Activated CD4-positive, CD25-positive, alpha-beta regulatory T cell treated with anti-CD3 and anti-CD28 coated beads, Interleukin-2, amount 50 U/mL, for 24 hours (primary cell): Measurements from ENCODE around the gene NARS2.
"Not testable (repeated sequence)": the region's sequence is repeated elsewhere in the genome, so short reads cannot be mapped to it uniquely, and the experiment has no call there.

Experiments used
- ATAC-seq, 2 donors: fragments of 150-1000 bp; cut with Tn5 transposase; one replicate each; pipeline ENCODE4 v1.10.0; 2021; ENCODE audit warnings: mild to moderate bottlenecking in 1 of 2, moderate library complexity in 1 of 2

The NARS2 gene

GRCh38 chr11:78474451-78474850 is 100.2 kb downstream of the NARS2 start:
- no peak for ATAC-seq

- no peak for ATAC-seq
Measured at GRCh38 chr11:78472905-78473304, 101.8 kb downstream of the NARS2 start.

GRCh38 chr11:78472382-78472781 is 102.3 kb downstream of the NARS2 start:
- ATAC-seq, result no peak

GRCh38 chr11:78470861-78471442 is 103.7 kb downstream of the NARS2 start:
- no peak for ATAC-seq

- ATAC-seq, result no peak
Measured at GRCh38 chr11:78469896-78470295, 104.8 kb downstream of the NARS2 start.

- no peak for ATAC-seq
Measured at GRCh38 chr11:78467931-78468330, 106.7 kb downstream of the NARS2 start.

- ATAC-seq, result no peak
Measured at GRCh38 chr11:78467370-78467769, 107.3 kb downstream of the NARS2 start.

GRCh38 chr11:78465169-78465942 is 109.3 kb downstream of the NARS2 start:
- ATAC-seq, result peak; percentile 95 to 98

- ATAC-seq, result not testable (repeated sequence)
Measured at GRCh38 chr11:78464787-78465168, 109.9 kb downstream of the NARS2 start.

GRCh38 chr11:78460471-78460870 is 114.2 kb downstream of the NARS2 start:
- no peak for ATAC-seq

- no peak for ATAC-seq
Measured at GRCh38 chr11:78459738-78460137, 114.9 kb downstream of the NARS2 start.

- ATAC-seq, result no peak
Measured at GRCh38 chr11:78457448-78457847, 117.2 kb downstream of the NARS2 start.

GRCh38 chr11:78453140-78453935 is 121.3 kb downstream of the NARS2 start:
- no peak for ATAC-seq

- ATAC-seq, result no peak
Measured at GRCh38 chr11:78451371-78452150, 123.1 kb downstream of the NARS2 start.

- ATAC-seq, result no peak
Measured at GRCh38 chr11:78450866-78451265, 123.8 kb downstream of the NARS2 start.

GRCh38 chr11:78449866-78450265 is 124.8 kb downstream of the NARS2 start:
- ATAC-seq, result no peak

GRCh38 chr11:78446210-78446609 is 128.5 kb downstream of the NARS2 start:
- ATAC-seq, result no peak

GRCh38 chr11:78444726-78445125 is 129.9 kb downstream of the NARS2 start:
- ATAC-seq, result no peak

GRCh38 chr11:78441956-78442355 is 132.7 kb downstream of the NARS2 start:
- ATAC-seq, result no peak

- ATAC-seq, result no peak
Measured at GRCh38 chr11:78438298-78438975, 136.2 kb downstream of the NARS2 start.

GRCh38 chr11:78432956-78433355 is 141.7 kb downstream of the NARS2 start:
- ATAC-seq, result no peak

- ATAC-seq, result no peak
Measured at GRCh38 chr11:78432058-78432515, 142.6 kb downstream of the NARS2 start.
